Mesendoderm (in vitro differentiated cells): ENCODE measurements around the gene GNAI2.

Experiments
- DNase-seq: peaks from one replicate; pipeline ENCODE4 v3.0.0; 2013
- H2AK5ac ChIP-seq: 2 replicates; pipeline ENCODE4 v1.6.1; 2013; ENCODE audit warnings: low read length, inconsistent platforms
- H2BK120ac ChIP-seq: 2 replicates; pipeline ENCODE4 v1.6.1; 2013; ENCODE audit warnings: low read depth, mild to moderate bottlenecking, low read length, moderate library complexity, mixed read lengths
- H2BK15ac ChIP-seq: replicated peaks from 2 replicates; pipeline ENCODE4 v1.6.1; 2013; ENCODE audit warnings: low read depth, mild to moderate bottlenecking, moderate library complexity
- H2BK5ac ChIP-seq: 2 replicates; pipeline ENCODE4 v1.6.1; 2013; ENCODE audit warnings: low read length, inconsistent platforms
- H3K18ac ChIP-seq: 2 replicates; pipeline ENCODE4 v1.6.1; 2013; ENCODE audit warnings: mild to moderate bottlenecking, low read length, mixed read lengths
- H3K23ac ChIP-seq: one replicate; pipeline ENCODE4 v1.6.1; 2013; ENCODE audit warnings: low read length
- H3K27ac ChIP-seq: 2 replicates; pipeline ENCODE4 v1.5.1; 2013; ENCODE audit warnings: low read depth, mild to moderate bottlenecking, inconsistent platforms, low read length, moderate library complexity
- H3K27me3 ChIP-seq: 2 replicates; pipeline ENCODE4 v1.6.1; 2013; ENCODE audit warnings: low read length, control low read depth, mild to moderate bottlenecking, inconsistent platforms; ENCODE audit not compliant: insufficient read depth, poor library complexity
- H3K36me3 ChIP-seq: 2 replicates; pipeline ENCODE4 v1.6.1; 2013; ENCODE audit warnings: low read length, inconsistent platforms; ENCODE audit not compliant: control insufficient read depth, insufficient read depth
- H3K4ac ChIP-seq: one replicate; pipeline ENCODE4 v1.6.1; 2013; ENCODE audit warnings: low read depth, mild to moderate bottlenecking, low read length, moderate library complexity
- H3K4me1 ChIP-seq: 2 replicates; pipeline ENCODE4 v1.6.1; 2013; ENCODE audit warnings: low read depth, low read length, inconsistent platforms; ENCODE audit not compliant: control insufficient read depth
- H3K4me2 ChIP-seq: 2 replicates; pipeline ENCODE4 v1.6.1; 2013; ENCODE audit warnings: low read length
- H3K4me3 ChIP-seq: 2 replicates; pipeline ENCODE4 v1.5.1; 2013; ENCODE audit warnings: mild to moderate bottlenecking, low read length
- H3K56ac ChIP-seq: one replicate; pipeline ENCODE4 v1.6.1; 2013; ENCODE audit warnings: low read length
- H3K79me1 ChIP-seq: 2 replicates; pipeline ENCODE4 v1.6.1; 2013; ENCODE audit warnings: low read length, inconsistent platforms
- H3K79me2 ChIP-seq: 2 replicates; pipeline ENCODE4 v1.6.1; 2013; ENCODE audit warnings: mild to moderate bottlenecking, low read length; ENCODE audit not compliant: control insufficient read depth, insufficient read depth
- H3K9ac ChIP-seq: 2 replicates; pipeline ENCODE4 v1.6.1; 2013; ENCODE audit warnings: low read length, inconsistent platforms
- H4K5ac ChIP-seq: one replicate; pipeline ENCODE4 v1.6.1; 2013; ENCODE audit warnings: low read length
- H4K8ac ChIP-seq: one replicate; pipeline ENCODE4 v1.6.1; 2013; ENCODE audit warnings: low read depth, mild to moderate bottlenecking, control low read depth, low read length, moderate library complexity
- WGBS: extraction: QIAGEN DNeasy Blood & Tissue Kit; methylation state at CpG from one replicate; pipeline ENCODE4 v1.1.7; 2013; ENCODE audit warnings: low lambda C conversion rate, missing lambda C conversion rate; ENCODE audit not compliant: insufficient coverage; ENCODE audit errors: extremely low coverage; 5-methylcytosine and 5-hydroxymethylcytosine counted together

GNAI2 gene

DNA sequence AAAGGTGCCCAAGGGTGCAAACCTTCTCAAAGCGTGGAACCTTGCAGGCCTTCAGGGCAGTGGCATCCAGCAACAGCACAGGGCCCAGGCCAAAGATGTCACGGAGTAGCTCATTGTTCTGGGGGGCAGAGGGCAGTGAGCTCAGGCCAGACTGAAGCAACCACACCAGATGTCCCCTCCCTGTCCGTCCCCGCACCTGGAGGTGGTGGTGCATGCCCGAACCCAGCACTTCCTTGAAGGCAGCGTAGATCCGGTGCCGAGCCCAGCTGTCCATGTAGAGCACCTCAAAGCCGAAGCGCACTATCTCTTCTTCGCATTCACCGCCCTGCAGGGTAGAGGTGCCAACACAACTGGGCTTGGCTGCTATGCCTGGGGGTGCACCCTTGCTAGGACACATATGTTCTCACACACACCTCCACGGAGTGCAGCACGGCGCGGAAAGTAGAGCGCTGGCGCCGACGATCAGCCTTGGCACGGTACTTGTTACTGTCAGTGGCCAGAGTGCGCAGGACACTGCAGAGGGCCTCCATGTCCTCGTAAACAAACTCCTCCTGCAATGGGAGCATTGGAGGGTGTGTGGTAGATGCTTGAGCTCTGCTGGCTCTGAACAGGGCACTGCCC is 52.5 kb downstream of the GNAI2 start:
- no peak overlapping the region for H3K27ac ChIP-seq
- H3K4me3 ChIP-seq, result no peak overlapping the region
- no peaks in the 10 kb centered on the region for H3K27me3 ChIP-seq
- H3K79me1 ChIP-seq, result peaks cover 15% of the 10 kb centered on the region
- H2BK5ac ChIP-seq, result no peak overlapping the region
- no CpG with 5 or more reads among the region's 23 CpGs for WGBS
- H3K4me1 ChIP-seq, result peaks cover 3% of the 10 kb centered on the region
- no peak overlapping the region for H3K18ac ChIP-seq
- H3K79me2 ChIP-seq, result peaks cover 14% of the 10 kb centered on the region
- no peak overlapping the region for H2AK5ac ChIP-seq
- H3K4ac ChIP-seq, result no peak overlapping the region
- no peak overlapping the region for H4K5ac ChIP-seq
- H3K9ac ChIP-seq, result no peak overlapping the region
- H2BK15ac ChIP-seq, result no peak overlapping the region
- no peak overlapping the region for H3K23ac ChIP-seq
- peaks cover 15% of the 10 kb centered on the region for H3K36me3 ChIP-seq
- no peak overlapping the region for H3K4me2 ChIP-seq
- H4K8ac ChIP-seq, result no peak overlapping the region
- DNase-seq, result no peak
- no peak overlapping the region for H3K56ac ChIP-seq
- H2BK120ac ChIP-seq, result no peak overlapping the region

DNA sequence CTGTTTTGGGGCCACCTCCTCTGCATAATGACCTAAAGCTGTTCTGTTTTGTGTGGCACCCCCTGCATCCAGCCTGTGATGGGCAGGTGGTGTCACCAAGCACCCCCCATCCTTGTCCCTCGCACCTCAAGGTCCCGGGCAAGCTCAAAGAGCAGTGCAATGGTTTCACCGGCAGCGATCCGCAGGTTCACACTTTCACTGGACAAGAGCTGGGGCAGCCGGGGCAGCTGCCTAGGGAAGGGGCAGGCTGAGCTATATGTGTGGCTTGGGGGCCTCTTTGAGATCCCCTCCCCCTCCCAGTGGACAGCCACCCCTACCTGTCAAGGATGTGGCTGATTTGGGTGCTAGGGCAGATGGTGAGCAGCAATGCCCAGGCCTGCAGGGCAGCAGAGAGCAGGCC is 53.1 kb downstream of the GNAI2 start:
- H3K4me2 ChIP-seq, result no peak overlapping the region
- H3K79me2 ChIP-seq, result peaks cover 14% of the 10 kb centered on the region
- H2BK5ac ChIP-seq, result no peak overlapping the region
- no peak overlapping the region for H2BK120ac ChIP-seq
- H3K27me3 ChIP-seq, result no peaks in the 10 kb centered on the region
- DNase-seq, result no peak
- no peak overlapping the region for H2BK15ac ChIP-seq
- peaks cover 3% of the 10 kb centered on the region for H3K4me1 ChIP-seq
- no peak overlapping the region for H4K5ac ChIP-seq
- no peak overlapping the region for H3K4ac ChIP-seq
- H4K8ac ChIP-seq, result no peak overlapping the region
- no peak overlapping the region for H3K4me3 ChIP-seq
- peaks cover 15% of the 10 kb centered on the region for H3K36me3 ChIP-seq
- no peak overlapping the region for H3K56ac ChIP-seq
- H3K18ac ChIP-seq, result no peak overlapping the region
- no peak overlapping the region for H3K9ac ChIP-seq
- WGBS, result no CpG with 5 or more reads among the region's 6 CpGs
- no peak overlapping the region for H3K27ac ChIP-seq
- H3K23ac ChIP-seq, result no peak overlapping the region
- H3K79me1 ChIP-seq, result peaks cover 15% of the 10 kb centered on the region
- no peak overlapping the region for H2AK5ac ChIP-seq

DNA sequence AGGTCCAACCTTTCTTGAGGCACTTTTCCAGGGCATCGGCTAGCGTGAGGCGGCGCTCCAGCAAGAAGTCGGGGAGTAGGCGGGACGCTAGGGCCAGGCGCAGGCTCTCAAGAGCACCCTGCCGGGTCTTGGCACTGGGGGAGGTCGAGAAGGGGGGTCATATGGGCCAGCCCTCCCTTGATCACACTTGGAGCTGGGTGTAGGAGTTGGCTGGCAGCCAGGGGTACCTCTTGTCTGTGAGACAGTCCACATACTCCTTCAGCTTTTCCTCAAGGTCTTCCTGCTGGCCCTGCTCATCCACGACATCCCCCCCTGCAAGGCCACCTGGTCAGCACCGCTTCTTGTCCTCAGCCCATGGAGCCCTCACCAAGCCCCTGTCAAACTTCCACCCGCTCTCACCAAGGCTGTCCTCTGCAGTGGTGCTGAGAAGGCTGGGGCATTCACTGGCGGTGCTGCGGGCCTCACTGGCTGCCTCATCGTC is 54.2 kb downstream of the GNAI2 start:
- DNase-seq, result no peak

DNA sequence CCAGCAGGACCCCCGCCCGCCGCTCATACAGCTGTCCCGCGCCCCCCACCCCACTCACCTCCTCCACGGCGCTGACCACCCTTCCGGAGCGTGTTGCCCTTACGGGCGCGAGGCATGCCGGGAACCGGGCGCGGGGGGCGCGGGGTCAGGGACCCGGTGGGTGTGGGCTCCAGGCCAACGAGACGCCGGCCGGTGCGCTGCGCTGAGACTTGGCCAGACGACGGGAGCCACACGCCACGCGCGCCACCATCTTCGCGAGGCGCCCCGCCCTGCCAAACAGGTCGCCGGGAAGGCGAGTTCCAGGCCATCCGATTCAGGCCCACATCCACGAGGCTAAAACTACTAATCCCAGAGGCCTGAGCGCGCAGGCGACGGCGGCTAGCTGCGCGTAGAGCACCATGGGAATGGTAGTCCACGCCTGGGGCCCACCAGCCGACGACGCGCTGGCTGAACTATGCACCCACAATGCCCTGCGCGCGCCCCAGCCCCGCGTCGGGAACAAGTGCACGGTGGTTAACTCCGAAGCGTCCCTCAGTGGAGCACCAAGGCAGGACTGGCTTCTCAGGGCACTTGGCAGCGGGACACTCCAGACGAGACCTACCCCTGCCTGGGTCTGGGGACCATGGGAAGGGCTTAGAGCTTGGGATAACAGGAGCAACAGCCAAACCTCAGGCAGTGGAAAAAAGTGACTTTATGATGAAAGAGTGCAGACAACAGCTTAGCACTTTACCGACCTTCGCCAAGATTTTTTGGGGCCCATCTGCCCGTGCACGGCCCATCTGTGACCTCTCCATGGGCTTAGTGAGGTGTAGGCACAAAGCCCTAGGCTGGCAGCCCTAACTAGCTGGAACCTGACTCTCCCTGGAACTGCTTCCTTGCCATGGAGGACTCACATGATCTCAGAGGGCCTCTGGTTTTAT is 56.4 kb downstream of the GNAI2 start, which contains the start of gene IFRD2:
Gene IFRD2, minus strand, starts transcription at position 271 of the 920 bp plus-strand sequence. Its CDS starts 155 bp downstream, at position 116.
- peaks cover 15% of the 10 kb centered on the region for H3K36me3 ChIP-seq
- peak within 1 kb of the TSS; percentile 35 for H2BK5ac ChIP-seq
- H2BK15ac ChIP-seq, result no peak within 1 kb of the TSS
- H3K79me1 ChIP-seq, result peaks cover 15% of the 10 kb centered on the region
- H3K4me3 ChIP-seq, result peak within 1 kb of the TSS; percentile 96
- peak within 1 kb of the TSS; percentile 95 for H3K56ac ChIP-seq
- H2BK120ac ChIP-seq, result no peak within 1 kb of the TSS
- H3K23ac ChIP-seq, result no peak within 1 kb of the TSS
- peak within 1 kb of the TSS; percentile 77 for H3K4ac ChIP-seq
- peaks cover 14% of the 10 kb centered on the region for H3K79me2 ChIP-seq
- H3K4me2 ChIP-seq, result peak within 1 kb of the TSS; percentile 79
- peak within 1 kb of the TSS; percentile 7 for H3K18ac ChIP-seq
- no peak within 1 kb of the TSS for H4K8ac ChIP-seq
- peak within 1 kb of the TSS; percentile 27 for H2AK5ac ChIP-seq
- H3K4me1 ChIP-seq, result peaks cover 3% of the 10 kb centered on the region
- H3K27me3 ChIP-seq, result no peaks in the 10 kb centered on the region
- peak within 1 kb of the TSS; percentile 98 for H3K9ac ChIP-seq
- H3K27ac ChIP-seq, result no peak within 1 kb of the TSS
- peak within 1 kb of the TSS; percentile 95 for H4K5ac ChIP-seq
- WGBS, result no CpG with 5 or more reads among the region's 67 CpGs
- peak; percentile 99 for DNase-seq

More for the DNA sequence above, 54.2 kb downstream of the GNAI2 start:
- no peak overlapping the region for H2BK15ac ChIP-seq
- no CpG with 5 or more reads among the region's 16 CpGs for WGBS
- no peak overlapping the region for H2BK5ac ChIP-seq
- H3K9ac ChIP-seq, result no peak overlapping the region
- peaks cover 14% of the 10 kb centered on the region for H3K79me2 ChIP-seq
- peaks cover 15% of the 10 kb centered on the region for H3K79me1 ChIP-seq
- H3K4me1 ChIP-seq, result peaks cover 3% of the 10 kb centered on the region
- H3K4ac ChIP-seq, result no peak overlapping the region
- no peak overlapping the region for H3K4me3 ChIP-seq
- no peak overlapping the region for H3K27ac ChIP-seq
- no peak overlapping the region for H3K56ac ChIP-seq
- H3K18ac ChIP-seq, result no peak overlapping the region
- H3K36me3 ChIP-seq, result peaks cover 15% of the 10 kb centered on the region
- H2BK120ac ChIP-seq, result no peak overlapping the region
- H3K4me2 ChIP-seq, result no peak overlapping the region
- H2AK5ac ChIP-seq, result no peak overlapping the region
- no peaks in the 10 kb centered on the region for H3K27me3 ChIP-seq
- no peak overlapping the region for H4K8ac ChIP-seq
- no peak overlapping the region for H3K23ac ChIP-seq
- H4K5ac ChIP-seq, result no peak overlapping the region

DNA sequence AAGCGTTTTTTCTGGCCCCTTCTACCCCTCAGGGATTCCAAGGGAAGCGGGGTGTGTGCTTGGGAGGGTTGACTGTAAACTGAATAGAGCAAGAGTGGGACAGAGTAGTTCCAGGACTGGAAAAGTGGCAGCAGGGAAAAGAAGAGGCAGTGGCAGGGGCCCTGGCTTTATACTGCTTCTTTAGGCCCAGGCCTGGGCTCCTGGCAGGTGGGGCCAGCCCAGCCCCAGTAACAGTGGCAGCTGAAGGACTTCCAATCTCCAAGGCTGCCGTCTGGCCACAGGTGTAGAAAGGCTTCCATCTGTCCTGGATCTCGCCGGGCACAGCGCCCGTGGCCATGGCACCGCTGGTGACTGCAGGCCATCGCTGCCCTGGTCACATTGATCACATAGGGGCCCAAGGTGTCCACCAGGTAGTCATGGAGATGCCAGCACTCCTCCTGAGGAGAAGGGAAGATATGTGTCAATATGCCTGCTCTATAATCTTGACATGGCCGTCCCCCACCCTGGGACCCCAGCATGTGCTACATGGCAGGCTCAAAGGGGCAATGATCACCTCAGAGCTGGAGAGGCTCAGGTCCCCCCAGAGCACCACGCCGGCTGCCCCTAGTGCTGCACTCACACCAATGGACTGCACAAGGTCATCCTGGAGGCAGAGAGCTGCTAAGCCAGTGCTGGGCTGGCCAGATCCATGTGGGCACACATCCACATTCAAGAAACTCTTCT is 57.2 kb downstream of the GNAI2 start:
- no peak overlapping the region for H3K4me3 ChIP-seq

More for the DNA sequence above, 57.2 kb downstream of the GNAI2 start:
- Histone ChIP-seq H3K79me1 (peaks cover 15% of the 10 kb centered on the region), H3K4me2 (no peak overlapping the region), H3K79me2 (peaks cover 14% of the 10 kb centered on the region), H3K23ac (no peak overlapping the region), H2AK5ac (no peak overlapping the region), H3K4me1 (peaks cover 3% of the 10 kb centered on the region), H2BK120ac (no peak overlapping the region), H3K36me3 (peaks cover 15% of the 10 kb centered on the region), H3K9ac (peak overlapping the region; percentile 68), H4K8ac (no peak overlapping the region), H4K5ac (no peak overlapping the region), H2BK15ac (no peak overlapping the region), H3K27me3 (no peaks in the 10 kb centered on the region), H3K56ac (peak overlapping the region; percentile 90), H3K27ac (no peak overlapping the region), H2BK5ac (no peak overlapping the region), H3K4ac (no peak overlapping the region), H3K18ac (no peak overlapping the region)
- WGBS, result no CpG with 5 or more reads among the region's 12 CpGs
- DNase-seq, result no peak
